Measurements from ENCODE around the gene CHRNA5.

CHRNA5 gene

GRCh38 chr15:78628227-78628626 lies 62.9 kb downstream of the CHRNA5 start:
- no peak overlapping the region for H2AFZ ChIP-seq (ENCODE audit: low read depth, low read length)
- no peak overlapping the region for H3K4me3 ChIP-seq (ENCODE audit: low read length)
- peaks cover 3% of the 10 kb centered on the region for H3K9me3 ChIP-seq (ENCODE audit: low read length)
- H3K36me3 ChIP-seq (ENCODE audit: insufficient read depth, low read length), result no peaks in the 10 kb centered on the region
- H3K27me3 ChIP-seq (ENCODE audit: insufficient read depth, low read length), result peaks cover 29% of the 10 kb centered on the region
- H3K4me1 ChIP-seq (ENCODE audit: insufficient read depth, low read length), result no peaks in the 10 kb centered on the region

DNA sequence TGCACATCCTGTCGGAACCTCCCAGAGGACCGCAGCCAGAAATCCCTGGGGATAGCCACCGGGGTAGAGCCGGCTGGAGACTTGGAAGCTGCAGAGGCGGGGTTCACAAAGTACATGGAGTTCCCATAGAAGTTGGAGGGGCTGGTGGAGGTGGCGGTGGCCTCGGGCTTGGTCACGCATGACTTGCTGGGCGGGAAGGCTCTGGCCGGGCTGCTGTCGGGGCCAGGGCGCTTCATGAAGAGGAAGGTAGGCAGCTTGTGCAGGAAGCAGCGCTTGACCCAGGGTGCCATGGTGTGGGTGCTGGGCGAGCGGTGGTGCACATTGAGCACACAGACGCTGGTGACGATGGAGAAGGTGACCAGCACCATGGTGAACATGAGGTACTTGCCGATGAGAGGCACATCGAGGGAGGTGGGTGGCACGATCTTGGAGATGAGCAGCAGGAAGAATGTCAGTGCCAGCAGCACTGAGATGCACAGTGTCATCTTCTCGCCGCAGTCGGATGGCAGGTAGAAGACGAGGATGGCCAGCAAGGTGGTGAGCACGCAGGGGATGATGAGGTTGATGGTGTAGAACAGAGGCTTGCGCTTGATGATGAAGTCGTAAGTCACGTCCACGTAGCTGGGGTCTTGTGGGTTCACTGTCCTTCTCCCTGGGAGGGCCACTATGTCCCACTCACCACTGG lies 63.9 kb downstream of the CHRNA5 start:
- Histone ChIP-seq H2AFZ (ENCODE audit: low read depth, low read length) (no peak overlapping the region), H3K27me3 (ENCODE audit: insufficient read depth, low read length) (peaks cover 24% of the 10 kb centered on the region), H3K9me3 (ENCODE audit: low read length) (peaks cover 5% of the 10 kb centered on the region), H3K36me3 (ENCODE audit: insufficient read depth, low read length) (no peaks in the 10 kb centered on the region), H3K4me1 (ENCODE audit: insufficient read depth, low read length) (no peaks in the 10 kb centered on the region), H3K4me3 (ENCODE audit: low read length) (no peak overlapping the region)

DNA sequence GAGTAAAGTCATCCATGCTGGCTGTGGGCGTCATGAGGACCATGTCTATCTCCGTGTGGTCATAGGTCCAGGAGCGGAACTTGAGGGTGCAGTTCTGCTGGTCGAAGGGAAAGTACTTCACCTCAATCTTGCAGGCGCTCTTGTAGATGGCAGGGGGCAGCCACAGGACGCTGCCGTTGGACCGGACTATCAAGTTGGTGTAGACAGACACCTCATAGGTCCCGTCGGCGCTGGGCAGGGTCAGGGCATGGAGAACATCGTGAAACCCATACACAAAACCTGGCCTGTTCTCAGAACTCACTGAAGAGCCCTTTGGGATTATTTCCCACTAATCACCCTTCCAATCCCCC lies 64.4 kb downstream of the CHRNA5 start:
- no peaks in the 10 kb centered on the region for H3K4me1 ChIP-seq (ENCODE audit: insufficient read depth, low read length)
- H3K4me3 ChIP-seq (ENCODE audit: low read length), result no peak overlapping the region
- peaks cover 5% of the 10 kb centered on the region for H3K9me3 ChIP-seq (ENCODE audit: low read length)
- H3K36me3 ChIP-seq (ENCODE audit: insufficient read depth, low read length), result no peaks in the 10 kb centered on the region
- H3K27me3 ChIP-seq (ENCODE audit: insufficient read depth, low read length), result peaks cover 23% of the 10 kb centered on the region
- H2AFZ ChIP-seq (ENCODE audit: low read depth, low read length), result no peak overlapping the region

DNA sequence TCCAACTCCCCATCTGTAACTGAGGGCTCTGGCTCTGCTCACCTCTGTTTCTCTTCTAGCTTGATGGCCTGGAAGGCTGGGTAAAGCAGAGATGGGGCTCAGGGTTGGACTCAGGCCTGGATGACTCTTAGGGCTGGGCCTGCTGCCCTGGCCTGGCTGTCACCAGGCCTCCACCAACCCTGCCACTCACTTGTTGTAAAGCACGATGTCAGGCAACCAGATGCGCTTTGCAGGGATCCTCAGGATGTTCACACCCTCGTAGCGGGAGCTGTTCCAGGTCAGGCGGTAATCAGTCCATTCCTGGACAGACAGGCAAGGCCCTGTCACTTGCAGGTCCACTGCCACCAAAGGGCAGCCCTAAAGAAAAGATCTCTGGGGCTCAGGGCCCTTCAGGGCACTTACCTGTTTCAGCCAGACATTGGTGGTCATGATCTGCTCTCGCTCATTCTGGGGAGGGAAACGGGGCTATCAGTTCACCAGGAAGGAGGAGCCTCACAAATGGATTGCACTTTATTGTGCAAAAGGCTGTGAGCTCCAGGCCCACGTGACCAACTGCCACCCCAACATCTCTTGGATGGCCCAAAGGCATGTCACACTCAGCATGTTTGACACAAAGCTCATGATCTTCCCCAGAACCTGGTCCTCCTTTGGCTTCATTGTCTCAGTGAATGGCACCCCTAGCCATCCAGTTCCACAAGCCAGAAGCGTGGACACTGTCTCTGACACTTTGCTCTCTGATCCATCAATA lies 65.7 kb downstream of the CHRNA5 start:
- Histone ChIP-seq H3K4me1 (ENCODE audit: insufficient read depth, low read length) (no peaks in the 10 kb centered on the region), H2AFZ (ENCODE audit: low read depth, low read length) (no peak overlapping the region), H3K9me3 (ENCODE audit: low read length) (peaks cover 5% of the 10 kb centered on the region), H3K4me3 (ENCODE audit: low read length) (no peak overlapping the region), H3K36me3 (ENCODE audit: insufficient read depth, low read length) (no peaks in the 10 kb centered on the region), H3K27me3 (ENCODE audit: insufficient read depth, low read length) (peaks cover 10% of the 10 kb centered on the region)

DNA sequence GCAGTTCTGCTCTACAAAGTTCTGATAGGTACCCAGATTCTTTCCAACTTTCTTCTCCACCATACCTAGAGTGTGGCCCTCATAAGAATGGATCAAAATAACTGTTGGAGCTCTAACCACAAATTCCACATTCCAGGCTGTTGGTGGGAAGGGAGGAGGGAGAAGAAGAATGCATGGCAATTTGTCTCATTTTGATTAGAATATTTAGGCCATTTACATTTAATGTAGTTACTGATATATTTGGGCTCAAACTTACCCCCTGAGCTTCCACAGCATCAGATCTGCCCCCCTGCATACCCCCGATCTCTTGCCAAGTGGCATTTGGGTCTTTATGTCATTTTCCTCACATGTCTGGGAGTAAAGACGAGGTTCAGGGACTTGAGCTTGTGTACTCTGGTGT lies 68.0 kb downstream of the CHRNA5 start:
- no peaks in the 10 kb centered on the region for H3K4me1 ChIP-seq (ENCODE audit: insufficient read depth, low read length)
- H3K9me3 ChIP-seq (ENCODE audit: low read length), result peaks cover 5% of the 10 kb centered on the region
- H3K36me3 ChIP-seq (ENCODE audit: insufficient read depth, low read length), result no peaks in the 10 kb centered on the region
- peaks cover 5% of the 10 kb centered on the region for H3K27me3 ChIP-seq (ENCODE audit: insufficient read depth, low read length)
- no peak overlapping the region for H2AFZ ChIP-seq (ENCODE audit: low read depth, low read length)
- H3K4me3 ChIP-seq (ENCODE audit: low read length), result no peak overlapping the region

- Histone ChIP-seq H3K36me3 (ENCODE audit: insufficient read depth, low read length) (no peaks in the 10 kb centered on the region), H3K4me3 (ENCODE audit: low read length) (no peak overlapping the region)
These were observed 69.2 kb downstream of the CHRNA5 start for GRCh38 chr15:78634210-78635145.

DNA sequence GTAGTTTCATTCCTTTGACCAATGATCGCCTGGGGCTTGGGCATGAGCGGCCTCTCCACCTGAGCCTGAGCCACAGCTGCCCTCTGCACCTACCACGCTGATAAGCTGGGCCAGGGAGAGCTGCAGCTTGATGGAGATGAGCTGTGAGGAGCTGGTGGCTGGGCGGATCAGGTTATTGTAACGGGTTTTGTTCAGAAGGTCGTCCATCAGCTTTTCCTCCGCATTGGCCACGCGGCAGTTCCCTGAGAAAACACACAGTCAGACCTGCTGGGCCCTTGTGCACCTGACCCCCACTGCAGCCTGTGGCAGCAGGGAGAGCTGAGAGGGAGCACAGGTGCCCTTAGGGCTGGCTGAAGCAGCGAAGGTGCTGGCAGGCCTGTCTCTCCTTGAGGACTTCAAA lies 70.0 kb downstream of the CHRNA5 start:
- peaks cover 3% of the 10 kb centered on the region for H3K9me3 ChIP-seq (ENCODE audit: low read length)
- H2AFZ ChIP-seq (ENCODE audit: low read depth, low read length), result no peak overlapping the region
- peaks cover under 1% of the 10 kb centered on the region for H3K4me1 ChIP-seq (ENCODE audit: insufficient read depth, low read length)
- peaks cover 12% of the 10 kb centered on the region for H3K27me3 ChIP-seq (ENCODE audit: insufficient read depth, low read length)
- H3K36me3 ChIP-seq (ENCODE audit: insufficient read depth, low read length), result no peaks in the 10 kb centered on the region
- H3K4me3 ChIP-seq (ENCODE audit: low read length), result no peak overlapping the region

More at GRCh38 chr15:78634210-78635145, 69.2 kb downstream of the CHRNA5 start:
- Histone ChIP-seq H3K4me1 (ENCODE audit: insufficient read depth, low read length) (no peaks in the 10 kb centered on the region), H3K27me3 (ENCODE audit: insufficient read depth, low read length) (peaks cover 5% of the 10 kb centered on the region), H2AFZ (ENCODE audit: low read depth, low read length) (no peak overlapping the region), H3K9me3 (ENCODE audit: low read length) (peaks cover 3% of the 10 kb centered on the region)

GRCh38 chr15:78636378-78636859 lies 71.1 kb downstream of the CHRNA5 start:
- H3K4me3 ChIP-seq (ENCODE audit: low read length), result no peak overlapping the region
- H3K27me3 ChIP-seq (ENCODE audit: insufficient read depth, low read length), result peaks cover 22% of the 10 kb centered on the region

GRCh38 chr15:78637776-78638435 lies 72.6 kb downstream of the CHRNA5 start:
- no peaks in the 10 kb centered on the region for H3K36me3 ChIP-seq (ENCODE audit: insufficient read depth, low read length)
- H3K4me3 ChIP-seq (ENCODE audit: low read length), result no peak overlapping the region

More at GRCh38 chr15:78636378-78636859, 71.1 kb downstream of the CHRNA5 start:
- H3K36me3 ChIP-seq (ENCODE audit: insufficient read depth, low read length), result no peaks in the 10 kb centered on the region
- H3K4me1 ChIP-seq (ENCODE audit: insufficient read depth, low read length), result peaks cover 9% of the 10 kb centered on the region
- H2AFZ ChIP-seq (ENCODE audit: low read depth, low read length), result no peak overlapping the region
- peaks cover 3% of the 10 kb centered on the region for H3K9me3 ChIP-seq (ENCODE audit: low read length)

DNA sequence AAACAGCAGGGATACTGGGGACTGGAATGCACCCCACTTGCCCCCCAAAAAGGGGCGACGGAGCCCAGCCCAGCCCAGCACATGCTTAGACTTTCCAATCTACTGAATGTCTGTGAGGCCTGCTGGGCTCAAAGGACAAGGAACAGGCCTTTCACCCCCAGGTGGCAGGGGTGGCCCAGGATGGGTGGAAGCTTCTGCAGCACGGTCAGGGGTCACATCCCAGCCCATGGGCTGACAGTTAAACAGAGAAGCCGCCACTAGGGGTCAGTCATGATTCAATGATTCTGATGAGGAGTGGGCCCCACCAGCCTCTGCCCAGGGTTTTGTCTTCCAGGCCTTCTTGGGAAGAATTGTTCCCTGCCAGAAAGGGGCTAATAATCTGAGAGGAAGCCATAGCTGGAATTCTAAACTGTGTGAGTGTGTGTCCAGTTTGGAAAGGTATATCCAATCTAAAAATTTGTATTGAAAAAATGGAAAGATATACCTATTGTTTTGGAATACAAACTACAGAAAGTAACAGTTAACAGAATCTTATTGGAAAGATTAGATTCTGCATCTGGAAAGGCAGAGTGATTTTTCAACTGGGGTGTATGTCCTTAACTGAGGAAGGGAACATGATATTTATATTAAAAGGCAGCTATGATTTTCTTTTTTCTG lies 73.5 kb downstream of the CHRNA5 start:
- no peaks in the 10 kb centered on the region for H3K36me3 ChIP-seq (ENCODE audit: insufficient read depth, low read length)
- no peaks in the 10 kb centered on the region for H3K9me3 ChIP-seq (ENCODE audit: low read length)
- peaks cover 10% of the 10 kb centered on the region for H3K4me1 ChIP-seq (ENCODE audit: insufficient read depth, low read length)
- no peak overlapping the region for H3K4me3 ChIP-seq (ENCODE audit: low read length)
- no peak overlapping the region for H2AFZ ChIP-seq (ENCODE audit: low read depth, low read length)
- peaks cover 41% of the 10 kb centered on the region for H3K27me3 ChIP-seq (ENCODE audit: insufficient read depth, low read length)

More at GRCh38 chr15:78637776-78638435, 72.6 kb downstream of the CHRNA5 start:
- H3K4me1 ChIP-seq (ENCODE audit: insufficient read depth, low read length), result peaks cover 10% of the 10 kb centered on the region
- H3K27me3 ChIP-seq (ENCODE audit: insufficient read depth, low read length), result peaks cover 36% of the 10 kb centered on the region
- no peak overlapping the region for H2AFZ ChIP-seq (ENCODE audit: low read depth, low read length)
- peaks cover 3% of the 10 kb centered on the region for H3K9me3 ChIP-seq (ENCODE audit: low read length)

GRCh38 chr15:78640527-78641101 lies 75.3 kb downstream of the CHRNA5 start:
- no peaks in the 10 kb centered on the region for H3K36me3 ChIP-seq (ENCODE audit: insufficient read depth, low read length)
- peaks cover 41% of the 10 kb centered on the region for H3K27me3 ChIP-seq (ENCODE audit: insufficient read depth, low read length)
- H2AFZ ChIP-seq (ENCODE audit: low read depth, low read length), result peak overlapping the region; percentile 83
- H3K9me3 ChIP-seq (ENCODE audit: low read length), result no peaks in the 10 kb centered on the region
- H3K4me1 ChIP-seq (ENCODE audit: insufficient read depth, low read length), result peaks cover 10% of the 10 kb centered on the region
- peak overlapping the region; percentile 13 for H3K4me3 ChIP-seq (ENCODE audit: low read length)
